Right cardiac atrium (tissue), 5 donors: ENCODE data around the gene ZNF428. TPM values are rescaled to one million over a fixed set of nuclear protein-coding genes. Genes with fewer than 3 reads are reported as not detected.

Source experiments
- ATAC-seq, 2 donors: fragments of 200-7000 bp; cut with Tn5 transposase; one replicate each; pipeline versions ENCODE4 v1.8.0 to v1.9.1; 2020; ENCODE audit warnings: moderate library complexity in 2 of 2, mild to moderate bottlenecking in 1 of 2
- DNase-seq, 3 donors: peaks; one replicate each; pipeline ENCODE4 v3.0.0-alpha.2; 2020
- H3K27ac ChIP-seq: one replicate; pipeline ENCODE4 v1.5.1; 2013; ENCODE audit warnings: mild to moderate bottlenecking, low read length, control low read depth, moderate library complexity
- H3K27me3 ChIP-seq: one replicate; pipeline ENCODE4 v1.6.1; 2013; ENCODE audit not compliant: control insufficient read depth, insufficient read depth
- H3K4me1 ChIP-seq: one replicate; pipeline ENCODE4 v1.6.1; 2013; ENCODE audit warnings: low read length; ENCODE audit not compliant: control insufficient read depth, insufficient read depth
- H3K4me3 ChIP-seq: one replicate; pipeline ENCODE4 v1.5.1; 2013; ENCODE audit warnings: low read length, control low read depth
- H3K9me3 ChIP-seq: one replicate; pipeline ENCODE4 v1.6.1; 2013; ENCODE audit warnings: low read length; ENCODE audit not compliant: control insufficient read depth
- WGBS: extraction: QIAGEN DNeasy Blood & Tissue Kit; methylation state at CpG from one replicate; pipeline ENCODE4 v1.1.7; 2013; 5-methylcytosine and 5-hydroxymethylcytosine counted together
- intact Hi-C, 4 donors: fragments of 100-400 bp; cut with DNase I; formaldehyde crosslinking; loops; one replicate each; pipeline versions ENCODE4 v1.11.0 to v1.14.0; 2022 to 2023
- polyA plus RNA-seq: library from polyadenylated mRNA; stranded (reverse); fragments of 200-250 nt; gene quantifications from one replicate; pipeline ENCODE4 v1.2.3, GENCODE V29; 2013
- total RNA-seq, 4 donors: library from RNA; stranded (reverse); fragmentation: NEBNext Ultra II Directional; extraction: Animal tissue kit (Norgen Biotek cat#: 25700); gene quantifications; one replicate each; pipeline ENCODE4 v1.2.1, GENCODE V29; 2021
- donor health status: healthy with polysubstance abuse.
- donor health status: DM: no; HTN: yes; CAD: no.
- donor health status: DM: no; HTN: no; CAD: no.
- donor health status: DM: no; HTN: yes; CAD: no; lungs with severe emphysema.
- donor health status: DM: yes; HTN: yes; CAD: no.

The ZNF428 gene
- total and polyA plus RNA-seq, 5 donors: 41.4 to 65.0 (median 45.9) TPM

- Histone ChIP-seq H3K4me3 (peak within 1 kb of the TSS; percentile 78), H3K27me3 (no peaks in the 10 kb centered on the region), H3K4me1 (peaks cover 1% of the 10 kb centered on the region), H3K27ac (peak within 1 kb of the TSS; percentile 59), H3K9me3 (no peaks in the 10 kb centered on the region)
- ATAC-seq: peak; percentile 99
- peak; percentile 99 for DNase-seq
- intact Hi-C loops: loop anchor here in 1 of 4 donors (2.0 kb wide), 1 partner anchor 21 kb away; the partner anchor contains the start of genes IRGQ and ZNF576
- under 1% methylated on average over 51 of the region's 51 CpGs for WGBS
These were observed 44.1 kb downstream of the ZNF428 start, which contains the start of the genes PINLYP and XRCC1 for GRCh38 chr19:43575156-43575950. PINLYP (plus strand) TSS chr19:43575801; CDS start chr19:43577192, 1,391 bp downstream. XRCC1 (minus strand) TSS chr19:43575527; CDS start chr19:43575458, 69 bp downstream.

DNA sequence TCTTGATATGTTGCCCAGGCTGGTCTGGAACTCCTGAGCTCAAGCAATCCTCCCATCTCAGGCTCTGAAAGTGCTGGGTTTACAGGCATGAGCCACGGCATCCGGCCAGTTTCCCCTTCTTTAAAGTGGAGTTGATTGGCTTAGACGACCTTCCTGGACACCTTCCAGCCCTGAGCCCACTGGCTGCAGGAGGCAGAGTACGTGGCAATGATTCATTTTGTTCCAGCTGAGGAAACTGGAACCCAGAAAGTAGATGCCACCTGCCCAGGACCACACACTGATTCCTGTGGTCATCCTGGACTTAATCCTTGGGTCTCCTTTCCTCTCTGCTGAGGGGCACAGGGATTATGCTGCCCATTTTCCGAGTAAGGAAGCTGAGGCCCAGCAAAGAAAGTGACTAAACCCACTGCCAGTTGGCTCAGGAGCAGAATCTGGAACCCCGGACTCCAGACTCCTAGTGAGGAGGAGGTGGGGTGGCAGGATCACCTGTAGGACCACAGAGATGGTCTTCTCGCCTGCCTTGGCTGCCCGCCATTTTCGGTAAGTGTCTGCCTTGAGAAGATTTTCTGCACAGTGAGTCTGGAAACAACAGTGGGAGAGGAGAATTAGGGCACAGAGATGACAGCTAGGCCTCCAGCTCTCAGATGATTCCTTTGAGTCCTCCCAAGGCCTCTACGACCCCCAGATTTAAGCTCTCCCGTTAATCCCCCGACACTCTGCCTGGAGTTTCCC is 44.8 kb downstream of the ZNF428 start:
- peaks cover 1% of the 10 kb centered on the region for H3K4me1 ChIP-seq
- peak overlapping the region; percentile 78 for H3K4me3 ChIP-seq
- H3K9me3 ChIP-seq: no peaks in the 10 kb centered on the region
- intact Hi-C loops: loop anchor here in 1 of 4 donors (2.0 kb wide), 1 partner anchor 22 kb away; the partner anchor contains the start of genes IRGQ and ZNF576
- WGBS: 30% methylated on average over 12 of the region's 12 CpGs
- peak in 1 of 3 donors; percentile 52 for DNase-seq
- no peak overlapping the region for H3K27ac ChIP-seq
- ATAC-seq: no peak
- no peaks in the 10 kb centered on the region for H3K27me3 ChIP-seq

GRCh38 chr19:43572171-43572588 is 47.2 kb downstream of the ZNF428 start:
- H3K27me3 ChIP-seq: no peaks in the 10 kb centered on the region
- no peak overlapping the region for H3K4me3 ChIP-seq
- no peak for DNase-seq
- no peaks in the 10 kb centered on the region for H3K9me3 ChIP-seq
- intact Hi-C loops: no loop called here
- no peak for ATAC-seq
- H3K27ac ChIP-seq: no peak overlapping the region
- peaks cover 1% of the 10 kb centered on the region for H3K4me1 ChIP-seq
- 82% methylated on average over 3 of the region's 3 CpGs for WGBS

DNA sequence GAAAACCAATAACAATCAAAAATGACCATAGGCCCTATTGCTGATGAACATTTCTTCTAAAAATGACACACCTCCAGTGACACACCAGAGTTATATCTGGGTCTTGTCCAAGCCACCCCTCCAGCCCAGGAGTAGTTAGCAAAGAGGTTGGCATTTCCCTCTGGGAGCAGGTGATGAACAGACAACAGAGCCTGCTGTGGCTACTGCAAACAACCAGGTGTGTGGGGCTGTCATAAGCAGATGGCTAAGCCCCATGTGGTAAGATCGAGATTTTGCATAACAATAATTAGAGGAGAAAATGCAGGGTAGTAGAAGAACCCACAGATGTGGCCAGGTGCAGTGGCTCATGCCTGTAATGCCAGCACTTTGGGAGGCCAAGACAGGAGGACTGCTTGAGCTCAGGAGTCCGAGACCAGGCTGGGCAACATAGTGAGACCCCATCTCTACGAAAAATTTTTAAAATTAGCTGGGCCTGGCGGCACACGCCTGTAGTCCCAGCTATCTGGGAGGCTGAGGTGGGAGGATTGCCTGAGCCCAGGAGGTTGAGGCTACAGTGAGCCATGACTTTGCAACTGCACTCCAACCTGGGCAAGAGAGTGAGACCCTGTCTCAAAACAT is 49.1 kb downstream of the ZNF428 start:
- intact Hi-C loops: no loop called here
- Histone ChIP-seq H3K4me3 (no peak overlapping the region), H3K27me3 (no peaks in the 10 kb centered on the region), H3K27ac (no peak overlapping the region), H3K4me1 (peaks cover 1% of the 10 kb centered on the region), H3K9me3 (no peaks in the 10 kb centered on the region)
- WGBS: 91% methylated on average over 5 of the region's 5 CpGs
- ATAC-seq (no peak), DNase-seq (no peak)

GRCh38 chr19:43569657-43570056 is 49.8 kb downstream of the ZNF428 start:
- intact Hi-C loops: no loop called here
- DNase-seq: no peak

DNA sequence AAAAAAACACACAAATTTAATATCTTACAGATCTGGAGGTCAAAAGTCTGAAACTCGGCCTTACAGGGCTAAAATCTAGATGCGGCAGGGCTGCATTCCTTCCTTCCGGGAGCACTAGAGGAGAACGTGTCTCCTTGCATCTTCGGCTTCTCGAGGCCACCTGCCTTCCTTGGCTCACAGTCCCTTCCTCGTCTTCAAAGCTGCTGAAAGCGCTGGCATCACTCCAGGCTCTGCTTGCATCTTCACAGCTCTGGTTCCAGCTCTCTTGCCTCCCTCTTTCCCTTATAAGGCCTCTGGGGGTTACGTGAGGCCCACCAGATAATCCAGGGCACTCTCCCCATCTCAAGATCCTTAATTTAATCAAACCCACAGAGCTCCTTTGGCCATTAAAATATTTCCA is 54.6 kb downstream of the ZNF428 start:
- Histone ChIP-seq H3K27ac (no peak overlapping the region), H3K4me1 (peaks cover 2% of the 10 kb centered on the region), H3K27me3 (no peaks in the 10 kb centered on the region), H3K4me3 (no peak overlapping the region), H3K9me3 (no peaks in the 10 kb centered on the region)
- ATAC-seq (no peak), DNase-seq (no peak)
- intact Hi-C loops: no loop called here
- 70% methylated on average over 9 of the region's 9 CpGs for WGBS

More at GRCh38 chr19:43569657-43570056, 49.8 kb downstream of the ZNF428 start:
- Histone ChIP-seq H3K9me3 (no peaks in the 10 kb centered on the region), H3K27me3 (no peaks in the 10 kb centered on the region), H3K4me1 (peaks cover 1% of the 10 kb centered on the region), H3K4me3 (no peak overlapping the region), H3K27ac (no peak overlapping the region)
- no peak for ATAC-seq
- WGBS: 93% methylated on average over 5 of the region's 5 CpGs

DNA sequence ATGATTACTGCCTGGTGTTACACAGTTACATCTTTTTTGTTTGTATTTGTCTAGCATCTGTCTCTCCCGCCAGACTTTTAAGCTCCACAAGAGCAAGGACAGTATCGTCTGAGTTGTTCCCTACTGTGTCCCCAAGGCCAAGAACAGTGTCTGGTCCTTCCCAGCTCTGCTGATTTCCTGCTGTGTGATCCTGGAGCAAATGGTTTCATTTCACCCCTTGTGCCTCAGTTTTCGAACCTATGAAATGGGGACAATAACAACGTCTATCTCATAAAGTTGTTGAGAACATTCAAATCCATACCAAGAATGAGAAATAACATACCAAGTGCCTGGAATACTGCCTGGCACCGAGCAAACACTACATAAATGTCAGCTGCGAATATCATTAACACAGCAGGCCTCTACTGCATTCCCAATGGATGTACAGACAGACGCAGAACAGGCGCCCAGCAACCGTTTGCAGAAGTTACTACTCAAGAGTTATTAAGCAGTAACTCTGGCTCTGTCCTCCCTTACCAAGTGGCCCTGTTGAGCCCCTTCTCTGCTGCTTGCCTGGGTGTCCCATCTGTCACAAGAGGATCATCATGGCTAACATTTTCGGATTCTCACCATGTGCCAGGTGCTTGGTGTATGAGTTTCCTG is 55.5 kb downstream of the ZNF428 start:
- Histone ChIP-seq H3K27ac (no peak overlapping the region), H3K9me3 (no peaks in the 10 kb centered on the region), H3K4me3 (no peak overlapping the region), H3K27me3 (no peaks in the 10 kb centered on the region), H3K4me1 (peaks cover 2% of the 10 kb centered on the region)
- intact Hi-C loops: no loop called here
- DNase-seq: no peak
- ATAC-seq: no peak
- 89% methylated on average over 10 of the region's 10 CpGs for WGBS

- Histone ChIP-seq H3K9me3 (no peaks in the 10 kb centered on the region), H3K4me1 (peaks cover 2% of the 10 kb centered on the region), H3K27me3 (no peaks in the 10 kb centered on the region), H3K27ac (peak overlapping the region; percentile 38), H3K4me3 (no peak overlapping the region)
- DNase-seq (peak; percentile 68 to 93 (median 91)), ATAC-seq (peak; percentile 87 to 89)
- intact Hi-C loops: no loop called here
- 46% methylated on average over 14 of the region's 14 CpGs for WGBS
These were observed 56.7 kb downstream of the ZNF428 start for GRCh38 chr19:43562698-43563241.

- no peak for DNase-seq
- H3K9me3 ChIP-seq: no peaks in the 10 kb centered on the region
- no peak overlapping the region for H3K27ac ChIP-seq
- H3K27me3 ChIP-seq: no peaks in the 10 kb centered on the region
- no peak overlapping the region for H3K4me3 ChIP-seq
- peak; percentile 9 for ATAC-seq
- intact Hi-C loops: no loop called here
- WGBS: 84% methylated on average over 6 of the region's 6 CpGs
- peaks cover 2% of the 10 kb centered on the region for H3K4me1 ChIP-seq
These were observed 57.2 kb downstream of the ZNF428 start for GRCh38 chr19:43562226-43562697.
